BJ (cell line): Measurements from ENCODE around the gene CMSS1. TPM values are rescaled to one million over a fixed set of nuclear protein-coding genes. Genes with fewer than 3 reads are reported as not detected.

ENCODE experiments used
- CTCF ChIA-PET: fragments of 350-600 bp; formaldehyde crosslinking; extraction: SDS; loops from one replicate; lab custom pipeline; 2021; ENCODE audit warnings: antibody characterized with exemption, inconsistent platforms; lab: Yijun Ruan, JAX
- POLR2A ChIA-PET: fragments of 300-600 bp; sonication (Branson Sonifier 250); formaldehyde crosslinking; extraction: SDS; loops from one replicate; lab custom pipeline; 2021; ENCODE audit warnings: antibody characterized with exemption; lab: Charles Lee
- DNase-seq: peaks from one replicate; pipeline ENCODE4 v3.0.0-alpha.2; 2011; ENCODE audit warnings: low read depth
- H3K27me3 ChIP-seq: 2 replicates; pipeline ENCODE4 v1.6.0; 2011; ENCODE audit warnings: low read length; ENCODE audit not compliant: control insufficient read depth, insufficient read depth
- H3K36me3 ChIP-seq: 2 replicates; pipeline ENCODE4 v1.5.1; 2011; ENCODE audit warnings: low read length; ENCODE audit not compliant: control insufficient read depth, insufficient read depth
- H3K4me3 ChIP-seq: 2 replicates; pipeline ENCODE4 v1.5.1; 2011; ENCODE audit warnings: low read depth, mild to moderate bottlenecking, control low read depth, low read length
- polyA plus RNA-seq: library from polyadenylated mRNA; depleted of rRNA; stranded (reverse); fragments of >200 nt; gene quantifications from 2 replicates; pipeline ENCODE4 v1.2.3, GENCODE V29; 2011
- TF ChIP-seq, protein P1 (sequence below): IDR thresholded peaks from 2 replicates; pipeline ENCODE4 v1.5.1; 2011; ENCODE audit warnings: low read depth, mild to moderate bottlenecking, control low read depth, inconsistent platforms, low read length, moderate library complexity; ENCODE audit not compliant: insufficient read depth

The CMSS1 gene
- polyA plus RNA-seq, 1 experiment: 6.7 TPM

DNA sequence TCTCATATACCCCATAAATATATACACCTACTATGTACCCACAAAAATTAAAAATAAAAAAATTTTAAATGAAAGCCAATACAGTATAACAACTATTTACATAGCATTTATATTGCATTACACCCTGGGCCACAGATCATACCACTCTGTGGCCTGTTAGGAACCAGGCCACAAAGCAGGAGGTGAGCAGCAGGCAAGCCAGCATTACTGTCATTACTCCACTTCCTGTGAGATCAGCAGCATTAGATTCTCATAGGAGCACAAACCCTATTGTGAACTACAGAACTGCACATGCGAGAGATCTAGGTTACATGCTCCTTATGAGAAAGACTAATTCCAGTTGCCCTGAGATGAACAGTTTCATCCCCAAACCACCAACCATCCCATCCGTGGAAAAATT lies 279.2 kb downstream of the CMSS1 start:
- TF ChIP-seq, protein P1, sequence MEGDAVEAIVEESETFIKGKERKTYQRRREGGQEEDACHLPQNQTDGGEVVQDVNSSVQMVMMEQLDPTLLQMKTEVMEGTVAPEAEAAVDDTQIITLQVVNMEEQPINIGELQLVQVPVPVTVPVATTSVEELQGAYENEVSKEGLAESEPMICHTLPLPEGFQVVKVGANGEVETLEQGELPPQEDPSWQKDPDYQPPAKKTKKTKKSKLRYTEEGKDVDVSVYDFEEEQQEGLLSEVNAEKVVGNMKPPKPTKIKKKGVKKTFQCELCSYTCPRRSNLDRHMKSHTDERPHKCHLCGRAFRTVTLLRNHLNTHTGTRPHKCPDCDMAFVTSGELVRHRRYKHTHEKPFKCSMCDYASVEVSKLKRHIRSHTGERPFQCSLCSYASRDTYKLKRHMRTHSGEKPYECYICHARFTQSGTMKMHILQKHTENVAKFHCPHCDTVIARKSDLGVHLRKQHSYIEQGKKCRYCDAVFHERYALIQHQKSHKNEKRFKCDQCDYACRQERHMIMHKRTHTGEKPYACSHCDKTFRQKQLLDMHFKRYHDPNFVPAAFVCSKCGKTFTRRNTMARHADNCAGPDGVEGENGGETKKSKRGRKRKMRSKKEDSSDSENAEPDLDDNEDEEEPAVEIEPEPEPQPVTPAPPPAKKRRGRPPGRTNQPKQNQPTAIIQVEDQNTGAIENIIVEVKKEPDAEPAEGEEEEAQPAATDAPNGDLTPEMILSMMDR: no peak
- Histone ChIP-seq H3K4me3 (no peak overlapping the region), H3K36me3 (no peaks in the 10 kb centered on the region), H3K27me3 (no peaks in the 10 kb centered on the region)
- CTCF ChIA-PET: no interaction called here
- DNase-seq: no peak
- POLR2A ChIA-PET: no interaction called here

DNA sequence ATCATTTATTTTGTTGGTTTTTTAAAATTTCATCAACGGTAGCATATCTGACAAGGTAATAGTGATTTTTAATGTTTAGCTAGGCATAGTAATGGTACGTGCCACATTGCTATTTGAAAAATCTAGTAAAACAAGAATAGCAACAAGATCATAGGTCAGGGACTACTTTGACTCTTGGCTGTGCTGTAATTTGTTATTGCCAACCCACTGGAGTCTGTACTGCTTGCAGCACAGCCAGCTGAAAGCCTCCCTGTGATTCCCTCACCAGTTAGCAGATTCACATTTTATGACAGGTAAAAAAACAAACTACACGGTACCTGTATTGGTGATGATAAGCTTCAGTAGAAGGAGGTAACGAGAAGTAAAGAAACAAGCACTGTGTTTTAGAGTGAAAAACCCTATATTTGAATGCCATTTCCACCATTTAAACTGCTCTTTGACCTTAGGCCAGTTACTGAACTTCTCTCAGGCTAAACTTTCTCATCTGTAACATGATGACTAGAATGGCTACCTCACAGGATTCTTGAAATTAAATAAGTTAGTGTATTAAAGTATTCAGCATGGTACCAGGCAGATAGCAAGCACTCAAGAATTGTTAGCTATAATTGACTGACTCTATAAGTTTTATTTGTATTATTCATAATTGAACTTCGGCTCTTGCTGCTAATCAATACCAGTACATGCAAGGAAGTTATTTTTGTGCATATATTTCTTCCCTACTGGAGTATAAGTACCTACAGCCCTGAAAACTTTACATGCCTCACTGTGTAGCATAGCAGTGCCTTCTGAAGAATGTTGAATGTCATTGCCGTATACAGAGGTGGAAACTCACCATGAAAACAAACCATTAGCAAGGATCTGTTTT lies 280.5 kb downstream of the CMSS1 start:
- no peak overlapping the region for H3K4me3 ChIP-seq
- H3K36me3 ChIP-seq: no peaks in the 10 kb centered on the region
- no peaks in the 10 kb centered on the region for H3K27me3 ChIP-seq
- TF ChIP-seq, protein P1: no peak
- DNase-seq: no peak
- CTCF ChIA-PET: interaction anchor here (0.6 to 0.9 kb wide), 2 partner anchors 18 to 156 kb away, joined by 3 read pairs; no protein-coding TSS in a partner anchor
- POLR2A ChIA-PET: no interaction called here

DNA sequence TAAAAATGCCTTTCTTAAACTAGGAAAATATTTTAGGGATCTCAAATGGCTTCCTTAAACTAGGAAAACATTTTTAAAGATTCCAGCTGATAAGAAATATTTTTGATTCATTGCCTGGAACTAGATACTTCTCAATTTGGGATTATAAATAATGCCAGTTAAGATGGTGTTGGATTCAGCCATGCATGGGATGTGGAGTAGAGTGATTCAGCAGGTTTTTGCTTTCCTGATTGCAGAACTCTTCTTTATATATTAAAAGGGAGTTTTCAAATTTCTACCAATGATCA lies 281.1 kb downstream of the CMSS1 start:
- Histone ChIP-seq H3K4me3 (no peak overlapping the region), H3K36me3 (no peaks in the 10 kb centered on the region), H3K27me3 (no peaks in the 10 kb centered on the region)
- POLR2A ChIA-PET: no interaction called here
- CTCF ChIA-PET: interaction anchor here (0.9 kb wide), 1 partner anchor 155 kb away, joined by 3 read pairs; no protein-coding TSS in a partner anchor
- TF ChIP-seq, protein P1: no peak
- no peak for DNase-seq

DNA sequence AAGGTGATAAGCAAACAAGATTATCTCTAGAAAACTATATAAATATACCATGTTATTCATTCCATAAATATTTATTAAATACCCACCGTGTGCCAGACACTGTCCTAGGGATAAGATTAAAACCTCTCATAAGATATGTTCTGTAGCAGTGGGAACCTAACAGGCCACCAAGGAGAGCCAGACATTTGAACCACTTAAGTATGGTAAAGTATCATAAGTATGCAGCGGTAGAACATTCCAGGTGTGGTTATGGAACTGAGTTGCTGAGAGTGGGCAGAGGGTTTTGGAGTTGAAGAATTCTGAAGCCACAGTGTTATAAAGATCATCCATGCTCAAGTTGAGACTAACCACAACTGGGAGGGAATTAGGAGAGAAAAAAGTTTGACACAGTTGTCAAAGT lies 282.0 kb downstream of the CMSS1 start:
- no peaks in the 10 kb centered on the region for H3K36me3 ChIP-seq
- ChIA-PET POLR2A (no interaction called here), CTCF (no interaction called here)
- DNase-seq: no peak
- TF ChIP-seq, protein P1: no peak
- H3K4me3 ChIP-seq: no peak overlapping the region
- H3K27me3 ChIP-seq: no peaks in the 10 kb centered on the region

DNA sequence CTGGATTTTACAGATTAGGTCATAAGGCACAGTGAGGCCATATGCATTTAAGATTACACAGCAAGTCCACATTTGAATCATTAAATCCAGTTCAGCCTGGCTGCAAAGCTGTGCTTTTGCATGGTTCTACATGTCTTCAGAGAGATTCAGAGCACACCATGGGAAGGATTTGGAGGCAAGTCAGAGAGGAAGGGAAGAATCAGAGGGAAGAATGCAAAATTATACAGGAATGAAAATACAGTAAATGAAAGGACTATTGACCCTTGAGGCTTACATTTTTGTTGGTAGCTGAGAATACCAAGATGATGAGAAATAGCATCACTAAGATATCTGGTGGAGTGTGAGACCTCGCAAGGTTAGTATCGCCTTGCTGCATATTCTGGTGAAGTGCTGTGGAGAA lies 282.8 kb downstream of the CMSS1 start:
- TF ChIP-seq, protein P1: no peak
- Histone ChIP-seq H3K4me3 (no peak overlapping the region), H3K27me3 (no peaks in the 10 kb centered on the region), H3K36me3 (no peaks in the 10 kb centered on the region)
- CTCF ChIA-PET: interaction anchor here (1.6 kb wide), 1 partner anchor 154 kb away, joined by 6 read pairs; no protein-coding TSS in a partner anchor
- POLR2A ChIA-PET: interaction anchor here (0.5 kb wide), 2 partner anchors 58 to 74 kb away, joined by 3 to 5 read pairs; no protein-coding TSS in a partner anchor
- no peak for DNase-seq
